ENCODE data around the gene ZNF385D.

ZNF385D gene

GRCh38 chr3:21747966-21748555 lies 2.9 kb downstream of the ZNF385D start:
- no peak for DNase-seq

- DNase-seq, result no peak
These were observed 3.6 kb downstream of the ZNF385D start for GRCh38 chr3:21747376-21747775.

- no peak for DNase-seq
These were observed 5.0 kb downstream of the ZNF385D start for GRCh38 chr3:21745966-21746365.

- no peak for DNase-seq
These were observed 6.2 kb downstream of the ZNF385D start for GRCh38 chr3:21744793-21745192.

- no peak for DNase-seq
These were observed 11.9 kb downstream of the ZNF385D start for GRCh38 chr3:21738935-21739702.

GRCh38 chr3:21738283-21738682 lies 12.7 kb downstream of the ZNF385D start:
- no peak for DNase-seq

- no peak for DNase-seq
These were observed 16.3 kb downstream of the ZNF385D start for GRCh38 chr3:21734746-21735145.

GRCh38 chr3:21729888-21730459 lies 21.0 kb downstream of the ZNF385D start:
- no peak for DNase-seq

GRCh38 chr3:21729331-21729730 lies 21.7 kb downstream of the ZNF385D start:
- DNase-seq, result no peak

GRCh38 chr3:21722768-21723167 lies 28.2 kb downstream of the ZNF385D start:
- DNase-seq, result no peak

GRCh38 chr3:21722301-21722700 lies 28.7 kb downstream of the ZNF385D start:
- DNase-seq, result no peak

GRCh38 chr3:21718943-21719591 lies 31.9 kb downstream of the ZNF385D start:
- no peak for DNase-seq

GRCh38 chr3:21718161-21718765 lies 32.7 kb downstream of the ZNF385D start:
- DNase-seq, result no peak

- DNase-seq, result no peak
These were observed 35.3 kb downstream of the ZNF385D start for GRCh38 chr3:21715662-21716061.

- DNase-seq, result no peak
These were observed 45.2 kb downstream of the ZNF385D start for GRCh38 chr3:21705769-21706168.

GRCh38 chr3:21704796-21705195 lies 46.2 kb downstream of the ZNF385D start:
- DNase-seq, result no peak

GRCh38 chr3:21703291-21703690 lies 47.7 kb downstream of the ZNF385D start:
- no peak for DNase-seq

GRCh38 chr3:21697707-21698106 lies 53.3 kb downstream of the ZNF385D start:
- no peak for DNase-seq

- DNase-seq, result no peak
These were observed 56.5 kb downstream of the ZNF385D start for GRCh38 chr3:21694506-21694905.

- no peak for DNase-seq
These were observed 60.0 kb downstream of the ZNF385D start for GRCh38 chr3:21691036-21691435.

GRCh38 chr3:21682206-21682605 lies 68.8 kb downstream of the ZNF385D start:
- no peak for DNase-seq

GRCh38 chr3:21673393-21673792 lies 77.6 kb downstream of the ZNF385D start:
- no peak for DNase-seq

GRCh38 chr3:21672303-21672702 lies 78.7 kb downstream of the ZNF385D start:
- DNase-seq, result no peak

Data from CD4-positive, alpha-beta T cell treated with Interleukin-12 subunit alpha and Interleukin-12 subunit beta, for 1 hour (primary cell).